ENCODE results near the gene SKI.

- no peak for TF ChIP-seq CTCF (IDR thresholded peaks at IDR 0.05; ENCODE audit: insufficient read depth, low read depth, low read length)
- no peak for TF ChIP-seq EZH2 (IDR thresholded peaks at IDR 0.05; ENCODE audit: insufficient read depth, low read length)
Measured at GRCh38 chr1:2326524-2326923, 98.4 kb downstream of the SKI start.

All from astrocyte (in vitro differentiated cells and primary cell).